HepG2 (cell line): ENCODE measurements around the gene GPR42. TPM values are rescaled to one million over a fixed set of nuclear protein-coding genes. Genes with fewer than 3 reads are reported as not detected.
A peak's percentile ranks its signal among the peaks of the same experiment; 100 is the strongest.

Experiments used
- ARNT ChIP-seq: fragments of 450-650 bp; IDR thresholded peaks from 2 replicates; pipeline ENCODE4 v1.6.1; 2017
- CHD4 ChIP-seq: fragments of 200-600 bp; sonication (generic); IDR thresholded peaks from 2 replicates; pipeline ENCODE4 v1.7.0; 2017; ENCODE audit warnings: mild to moderate bottlenecking, low read length, borderline replicate concordance
- CREM ChIP-seq, 2 experiments: sonication (generic) in 1 of 2; formaldehyde crosslinking in 1 of 2; IDR thresholded peaks; 2 replicates each; pipeline versions ENCODE4 v1.4.0 to v1.6.1; 2016 to 2020; ENCODE audit warnings: antibody characterized with exemption in 1 of 2, mild to moderate bottlenecking in 1 of 2, missing genetic modification reagents in 1 of 2
- DMAP1 ChIP-seq: IDR thresholded peaks from 2 replicates; pipeline ENCODE4 v1.6.1; 2016
- DPF2 ChIP-seq: sonication (generic); formaldehyde crosslinking; IDR thresholded peaks from 2 replicates; pipeline ENCODE4 v1.4.0; 2020; ENCODE audit warnings: mild to moderate bottlenecking, low read depth, missing genetic modification reagents, borderline replicate concordance
- HIVEP1 ChIP-seq: sonication (generic); formaldehyde crosslinking; IDR thresholded peaks from 2 replicates; pipeline ENCODE4 v1.4.0; 2020; ENCODE audit warnings: mild to moderate bottlenecking, missing genetic modification reagents
- HMG20B ChIP-seq: conservative IDR thresholded peaks from 2 replicates; pipeline ENCODE4 v1.6.1; 2016; ENCODE audit warnings: missing genetic modification reagents, missing compliant biosample characterization
- IKZF1 ChIP-seq: fragments of 450-650 bp; IDR thresholded peaks from 2 replicates; pipeline ENCODE4 v1.7.1; 2016
- IKZF4 ChIP-seq: sonication (generic); formaldehyde crosslinking; IDR thresholded peaks from 2 replicates; pipeline ENCODE4 v1.5.1; 2020; ENCODE audit warnings: borderline replicate concordance, mild to moderate bottlenecking, low read depth, missing genetic modification reagents; ENCODE audit errors: not compliant biosample characterization
- IRX3 ChIP-seq: sonication (generic); formaldehyde crosslinking; IDR thresholded peaks from 2 replicates; pipeline ENCODE4 v1.8.1; 2023; ENCODE audit warnings: mild to moderate bottlenecking, low read depth, missing genetic modification reagents, borderline replicate concordance
- KDM6A ChIP-seq: IDR thresholded peaks from 2 replicates; pipeline ENCODE4 v1.6.1; 2016; ENCODE audit warnings: low read depth
- MATR3 ChIP-seq: sonication (generic); formaldehyde crosslinking; IDR thresholded peaks from 2 replicates; pipeline ENCODE4 v1.4.0; 2020; ENCODE audit warnings: missing genetic modification reagents
- SMC3 ChIP-seq: IDR thresholded peaks from 2 replicates; pipeline ENCODE4 v1.6.1; 2011; ENCODE audit warnings: low read length, improper control_type of control experiment
- XRCC5 ChIP-seq: fragments of 200-400 bp; formaldehyde crosslinking; optimal IDR thresholded peaks from 2 replicates; pipeline ENCODE3; 2017; ENCODE audit warnings: mild to moderate bottlenecking, low read length
- ZBTB3 ChIP-seq: sonication (generic); formaldehyde crosslinking; IDR thresholded peaks from 2 replicates; pipeline ENCODE4 v1.4.0; 2020; ENCODE audit warnings: low read depth, mild to moderate bottlenecking, moderate library complexity, missing genetic modification reagents, borderline replicate concordance
- ZBTB42 ChIP-seq: sonication (generic); formaldehyde crosslinking; IDR thresholded peaks from 2 replicates; pipeline ENCODE4 v1.5.0; 2020; ENCODE audit warnings: mild to moderate bottlenecking, missing genetic modification reagents
- ZNF136 ChIP-seq: sonication (generic); formaldehyde crosslinking; IDR thresholded peaks from 2 replicates; pipeline ENCODE4 v1.8.1; 2022; ENCODE audit warnings: low read depth, mild to moderate bottlenecking, moderate library complexity, missing genetic modification reagents
- ZNF143 ChIP-seq: sonication (generic); formaldehyde crosslinking; IDR thresholded peaks from 2 replicates; pipeline ENCODE4 v1.4.0; 2020; ENCODE audit warnings: missing genetic modification reagents
- ZNF251 ChIP-seq: sonication (generic); formaldehyde crosslinking; IDR thresholded peaks from 2 replicates; pipeline ENCODE4 v1.9.0; 2021; ENCODE audit warnings: mild to moderate bottlenecking, missing genetic modification reagents
- ZNF263 ChIP-seq: sonication (generic); formaldehyde crosslinking; IDR thresholded peaks from 2 replicates; pipeline ENCODE4 v1.4.0; 2020; ENCODE audit warnings: missing genetic modification reagents
- polyA plus RNA-seq, 8 experiments: library from polyadenylated mRNA; depleted of rRNA in 3 of 8; stranded (reverse) in 7 of 8; unstranded in 1 of 8; fragments of >200 nt; fragmentation: Illumina TruSeq in 4 of 8; extraction: Trizol in 4 of 8; gene quantifications; 2 replicates each; pipeline versions ENCODE4 v1.2.1 to v1.2.3, GENCODE V29; 2011 to 2016; ENCODE audit warnings: low read depth in 4 of 8, missing spikeins in 1 of 8, mixed read lengths in 1 of 8; ENCODE audit not compliant: insufficient read depth in 1 of 8
- total RNA-seq, 5 experiments: library from RNA; depleted of rRNA; stranded (reverse); fragments of >200 nt; fragmentation: Illumina TruSeq; extraction: Trizol; gene quantifications; 2 replicates each; pipeline ENCODE4 v1.2.3, GENCODE V29; 2016; ENCODE audit warnings: low read depth in 1 of 5
- TF ChIP-seq, protein P1 (sequence below): sonication (generic); formaldehyde crosslinking; IDR thresholded peaks from 2 replicates; pipeline ENCODE4 v1.5.1; 2020; ENCODE audit warnings: missing genetic modification reagents, mild to moderate bottlenecking, borderline replicate concordance
- TF ChIP-seq, protein P2 (sequence below): sonication (generic); formaldehyde crosslinking; IDR thresholded peaks from 2 replicates; pipeline ENCODE4 v1.5.1; 2020; ENCODE audit warnings: missing genetic modification reagents, mild to moderate bottlenecking, borderline replicate concordance
- TF ChIP-seq, protein P3 (sequence below): sonication (generic); formaldehyde crosslinking; IDR thresholded peaks from 2 replicates; pipeline ENCODE4 v1.4.0; 2020; ENCODE audit warnings: missing genetic modification reagents
- TF ChIP-seq, protein P4 (sequence below): sonication (generic); formaldehyde crosslinking; IDR thresholded peaks from 2 replicates; pipeline ENCODE4 v1.8.0; 2022; ENCODE audit warnings: missing genetic modification reagents, mild to moderate bottlenecking, inconsistent platforms, borderline replicate concordance

The GPR42 gene
- total and polyA plus RNA-seq, 2 of the 13 experiments (the other 11 are each of a cell fraction or from before 2014, with no cell fraction given) = not detected

DNA sequence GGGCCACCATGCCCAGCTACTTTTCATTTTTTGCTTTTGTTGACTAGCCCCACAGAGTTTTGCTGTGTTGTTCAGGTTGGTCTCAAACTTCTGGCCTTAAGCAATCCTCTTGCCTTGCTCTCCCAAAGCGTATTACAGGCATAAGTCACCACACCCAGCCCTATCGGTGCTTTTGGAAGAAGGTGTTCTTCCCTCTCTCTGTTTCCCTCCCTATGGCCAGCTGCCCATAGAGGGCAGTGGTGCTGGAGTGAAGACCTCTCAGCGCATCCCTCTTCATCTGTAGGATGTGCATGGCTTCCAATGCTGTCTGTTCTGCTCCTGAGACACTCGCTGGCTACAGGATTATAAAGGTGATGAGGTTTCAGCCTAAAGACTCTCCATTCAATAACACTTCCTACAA lies 43.2 kb upstream of the GPR42 start (continued):
- TF ChIP-seq ZNF263 (CRISPR knock-in tag) (no peak), ZBTB42 (no peak), MATR3 (CRISPR knock-in tag) (no peak), SMC3 (peak; percentile 46; the same call in 1 of the 2 replicates), ARNT (no peak), CHD4 (no peak), IKZF1 (no peak), ZBTB3 (CRISPR knock-in tag) (no peak), IRX3 (no peak), ZNF136 (CRISPR knock-in tag) (no peak), DMAP1 (CRISPR knock-in tag) (no peak), KDM6A (CRISPR knock-in tag) (no peak), HIVEP1 (CRISPR knock-in tag) (no peak), IKZF4 (CRISPR knock-in tag) (no peak), ZNF143 (CRISPR knock-in tag) (no peak), XRCC5 (peak; percentile 21), ZNF251 (CRISPR knock-in tag) (no peak), HMG20B (CRISPR knock-in tag) (no peak), DPF2 (no peak), CREM (IDR thresholded peaks at IDR 0.05) (no peak), CREM (CRISPR knock-in tag; IDR thresholded peaks at IDR 0.05) (no peak)
- TF ChIP-seq, protein P1, sequence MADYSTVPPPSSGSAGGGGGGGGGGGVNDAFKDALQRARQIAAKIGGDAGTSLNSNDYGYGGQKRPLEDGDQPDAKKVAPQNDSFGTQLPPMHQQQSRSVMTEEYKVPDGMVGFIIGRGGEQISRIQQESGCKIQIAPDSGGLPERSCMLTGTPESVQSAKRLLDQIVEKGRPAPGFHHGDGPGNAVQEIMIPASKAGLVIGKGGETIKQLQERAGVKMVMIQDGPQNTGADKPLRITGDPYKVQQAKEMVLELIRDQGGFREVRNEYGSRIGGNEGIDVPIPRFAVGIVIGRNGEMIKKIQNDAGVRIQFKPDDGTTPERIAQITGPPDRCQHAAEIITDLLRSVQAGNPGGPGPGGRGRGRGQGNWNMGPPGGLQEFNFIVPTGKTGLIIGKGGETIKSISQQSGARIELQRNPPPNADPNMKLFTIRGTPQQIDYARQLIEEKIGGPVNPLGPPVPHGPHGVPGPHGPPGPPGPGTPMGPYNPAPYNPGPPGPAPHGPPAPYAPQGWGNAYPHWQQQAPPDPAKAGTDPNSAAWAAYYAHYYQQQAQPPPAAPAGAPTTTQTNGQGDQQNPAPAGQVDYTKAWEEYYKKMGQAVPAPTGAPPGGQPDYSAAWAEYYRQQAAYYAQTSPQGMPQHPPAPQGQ (CRISPR knock-in tag) = no peak
- TF ChIP-seq, protein P2, sequence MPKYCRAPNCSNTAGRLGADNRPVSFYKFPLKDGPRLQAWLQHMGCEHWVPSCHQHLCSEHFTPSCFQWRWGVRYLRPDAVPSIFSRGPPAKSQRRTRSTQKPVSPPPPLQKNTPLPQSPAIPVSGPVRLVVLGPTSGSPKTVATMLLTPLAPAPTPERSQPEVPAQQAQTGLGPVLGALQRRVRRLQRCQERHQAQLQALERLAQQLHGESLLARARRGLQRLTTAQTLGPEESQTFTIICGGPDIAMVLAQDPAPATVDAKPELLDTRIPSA = no peak
- TF ChIP-seq, protein P3, sequence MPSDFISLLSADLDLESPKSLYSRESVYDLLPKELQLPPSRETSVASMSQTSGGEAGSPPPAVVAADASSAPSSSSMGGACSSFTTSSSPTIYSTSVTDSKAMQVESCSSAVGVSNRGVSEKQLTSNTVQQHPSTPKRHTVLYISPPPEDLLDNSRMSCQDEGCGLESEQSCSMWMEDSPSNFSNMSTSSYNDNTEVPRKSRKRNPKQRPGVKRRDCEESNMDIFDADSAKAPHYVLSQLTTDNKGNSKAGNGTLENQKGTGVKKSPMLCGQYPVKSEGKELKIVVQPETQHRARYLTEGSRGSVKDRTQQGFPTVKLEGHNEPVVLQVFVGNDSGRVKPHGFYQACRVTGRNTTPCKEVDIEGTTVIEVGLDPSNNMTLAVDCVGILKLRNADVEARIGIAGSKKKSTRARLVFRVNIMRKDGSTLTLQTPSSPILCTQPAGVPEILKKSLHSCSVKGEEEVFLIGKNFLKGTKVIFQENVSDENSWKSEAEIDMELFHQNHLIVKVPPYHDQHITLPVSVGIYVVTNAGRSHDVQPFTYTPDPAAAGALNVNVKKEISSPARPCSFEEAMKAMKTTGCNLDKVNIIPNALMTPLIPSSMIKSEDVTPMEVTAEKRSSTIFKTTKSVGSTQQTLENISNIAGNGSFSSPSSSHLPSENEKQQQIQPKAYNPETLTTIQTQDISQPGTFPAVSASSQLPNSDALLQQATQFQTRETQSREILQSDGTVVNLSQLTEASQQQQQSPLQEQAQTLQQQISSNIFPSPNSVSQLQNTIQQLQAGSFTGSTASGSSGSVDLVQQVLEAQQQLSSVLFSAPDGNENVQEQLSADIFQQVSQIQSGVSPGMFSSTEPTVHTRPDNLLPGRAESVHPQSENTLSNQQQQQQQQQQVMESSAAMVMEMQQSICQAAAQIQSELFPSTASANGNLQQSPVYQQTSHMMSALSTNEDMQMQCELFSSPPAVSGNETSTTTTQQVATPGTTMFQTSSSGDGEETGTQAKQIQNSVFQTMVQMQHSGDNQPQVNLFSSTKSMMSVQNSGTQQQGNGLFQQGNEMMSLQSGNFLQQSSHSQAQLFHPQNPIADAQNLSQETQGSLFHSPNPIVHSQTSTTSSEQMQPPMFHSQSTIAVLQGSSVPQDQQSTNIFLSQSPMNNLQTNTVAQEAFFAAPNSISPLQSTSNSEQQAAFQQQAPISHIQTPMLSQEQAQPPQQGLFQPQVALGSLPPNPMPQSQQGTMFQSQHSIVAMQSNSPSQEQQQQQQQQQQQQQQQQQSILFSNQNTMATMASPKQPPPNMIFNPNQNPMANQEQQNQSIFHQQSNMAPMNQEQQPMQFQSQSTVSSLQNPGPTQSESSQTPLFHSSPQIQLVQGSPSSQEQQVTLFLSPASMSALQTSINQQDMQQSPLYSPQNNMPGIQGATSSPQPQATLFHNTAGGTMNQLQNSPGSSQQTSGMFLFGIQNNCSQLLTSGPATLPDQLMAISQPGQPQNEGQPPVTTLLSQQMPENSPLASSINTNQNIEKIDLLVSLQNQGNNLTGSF (CRISPR knock-in tag) = no peak
- TF ChIP-seq, protein P4, sequence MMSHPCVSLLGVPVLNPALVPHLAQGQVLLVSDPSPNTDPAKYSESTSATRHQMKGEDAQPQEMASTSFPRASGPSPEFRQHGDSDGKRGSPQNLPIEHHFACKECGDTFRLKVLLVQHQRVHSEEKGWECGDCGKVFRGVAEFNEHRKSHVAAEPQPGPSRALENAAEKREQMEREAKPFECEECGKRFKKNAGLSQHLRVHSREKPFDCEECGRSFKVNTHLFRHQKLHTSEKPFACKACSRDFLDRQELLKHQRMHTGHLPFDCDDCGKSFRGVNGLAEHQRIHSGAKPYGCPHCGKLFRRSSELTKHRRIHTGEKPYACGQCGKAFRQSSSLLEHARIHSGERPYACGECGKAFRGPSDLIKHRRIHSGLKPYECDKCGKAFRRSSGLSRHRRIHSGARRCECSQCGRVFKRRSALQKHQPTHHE (CRISPR knock-in tag) = no peak
